ENCODE data around the gene CLDN6. TPM values are rescaled to one million over a fixed set of nuclear protein-coding genes. Genes with fewer than 3 reads are reported as not detected.
A peak's percentile ranks its signal among the peaks of the same experiment; 100 is the strongest.

Gene CLDN6
- total and polyA plus RNA-seq, 2 of the 13 experiments (the other 11 are each of a cell fraction or from before 2014, with no cell fraction given): 5.9 to 7.6 TPM

DNA sequence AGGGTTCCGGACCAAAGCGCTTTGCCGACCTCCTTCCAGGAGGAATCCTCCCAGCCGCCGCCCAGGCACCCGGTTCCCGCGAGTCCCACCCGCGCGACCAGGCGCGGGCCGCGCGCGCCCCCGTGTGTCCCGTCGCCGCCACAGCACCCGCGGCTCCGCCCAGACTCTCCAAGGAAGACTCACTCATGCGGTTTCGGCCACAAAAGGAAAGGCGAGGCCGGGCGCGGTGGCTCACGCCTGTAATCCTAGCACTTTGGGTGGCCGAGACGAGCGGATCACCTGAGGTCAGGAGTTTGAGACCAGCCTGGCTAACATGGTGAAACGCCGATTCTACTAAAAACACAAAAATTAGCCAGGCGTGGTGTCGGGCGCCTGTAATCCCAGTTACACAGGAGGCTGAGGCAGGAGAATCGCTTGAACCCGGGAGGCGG, 34.3 kb downstream of the CLDN6 start (continued):
- 0 out of 2 replicates have a peak, but pooled peaks have one; percentile 30 for TF ChIP-seq HDAC1 (CRISPR knock-in tag; IDR thresholded peaks at IDR 0.05)
- TF ChIP-seq, protein P1, sequence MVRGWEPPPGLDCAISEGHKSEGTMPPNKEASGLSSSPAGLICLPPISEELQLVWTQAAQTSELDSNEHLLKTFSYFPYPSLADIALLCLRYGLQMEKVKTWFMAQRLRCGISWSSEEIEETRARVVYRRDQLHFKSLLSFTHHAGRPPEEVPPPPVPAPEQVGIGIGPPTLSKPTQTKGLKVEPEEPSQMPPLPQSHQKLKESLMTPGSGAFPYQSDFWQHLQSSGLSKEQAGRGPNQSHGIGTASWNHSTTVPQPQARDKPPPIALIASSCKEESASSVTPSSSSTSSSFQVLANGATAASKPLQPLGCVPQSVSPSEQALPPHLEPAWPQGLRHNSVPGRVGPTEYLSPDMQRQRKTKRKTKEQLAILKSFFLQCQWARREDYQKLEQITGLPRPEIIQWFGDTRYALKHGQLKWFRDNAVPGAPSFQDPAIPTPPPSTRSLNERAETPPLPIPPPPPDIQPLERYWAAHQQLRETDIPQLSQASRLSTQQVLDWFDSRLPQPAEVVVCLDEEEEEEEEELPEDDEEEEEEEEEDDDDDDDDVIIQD (CRISPR knock-in tag; IDR thresholded peaks at IDR 0.05; ENCODE audit: low read depth): no peak
- no peak for TF ChIP-seq CBX5 (CRISPR knock-in tag; IDR thresholded peaks at IDR 0.05; ENCODE audit: borderline replicate concordance)
- TF ChIP-seq MAFG (CRISPR knock-in tag; IDR thresholded peaks at IDR 0.05): no peak
- TF ChIP-seq BRD4 (CRISPR knock-in tag; IDR thresholded peaks at IDR 0.05): no peak
- 0 out of 2 replicates have a peak, but pooled peaks have one; percentile 48 for TF ChIP-seq KLF6 (CRISPR knock-in tag; IDR thresholded peaks at IDR 0.05)
- no peak for TF ChIP-seq ZNF20 (CRISPR knock-in tag; IDR thresholded peaks at IDR 0.05)
- TF ChIP-seq, protein P2, sequence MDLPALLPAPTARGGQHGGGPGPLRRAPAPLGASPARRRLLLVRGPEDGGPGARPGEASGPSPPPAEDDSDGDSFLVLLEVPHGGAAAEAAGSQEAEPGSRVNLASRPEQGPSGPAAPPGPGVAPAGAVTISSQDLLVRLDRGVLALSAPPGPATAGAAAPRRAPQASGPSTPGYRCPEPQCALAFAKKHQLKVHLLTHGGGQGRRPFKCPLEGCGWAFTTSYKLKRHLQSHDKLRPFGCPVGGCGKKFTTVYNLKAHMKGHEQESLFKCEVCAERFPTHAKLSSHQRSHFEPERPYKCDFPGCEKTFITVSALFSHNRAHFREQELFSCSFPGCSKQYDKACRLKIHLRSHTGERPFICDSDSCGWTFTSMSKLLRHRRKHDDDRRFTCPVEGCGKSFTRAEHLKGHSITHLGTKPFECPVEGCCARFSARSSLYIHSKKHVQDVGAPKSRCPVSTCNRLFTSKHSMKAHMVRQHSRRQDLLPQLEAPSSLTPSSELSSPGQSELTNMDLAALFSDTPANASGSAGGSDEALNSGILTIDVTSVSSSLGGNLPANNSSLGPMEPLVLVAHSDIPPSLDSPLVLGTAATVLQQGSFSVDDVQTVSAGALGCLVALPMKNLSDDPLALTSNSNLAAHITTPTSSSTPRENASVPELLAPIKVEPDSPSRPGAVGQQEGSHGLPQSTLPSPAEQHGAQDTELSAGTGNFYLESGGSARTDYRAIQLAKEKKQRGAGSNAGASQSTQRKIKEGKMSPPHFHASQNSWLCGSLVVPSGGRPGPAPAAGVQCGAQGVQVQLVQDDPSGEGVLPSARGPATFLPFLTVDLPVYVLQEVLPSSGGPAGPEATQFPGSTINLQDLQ (CRISPR knock-in tag; IDR thresholded peaks at IDR 0.05): no peak
- no peak for TF ChIP-seq ZFP1 (CRISPR knock-in tag; IDR thresholded peaks at IDR 0.05)
- TF ChIP-seq ELF3 (CRISPR knock-in tag; IDR thresholded peaks at IDR 0.05): 0 out of 2 replicates have a peak, but pooled peaks have one; percentile 12
- TF ChIP-seq, protein P3, sequence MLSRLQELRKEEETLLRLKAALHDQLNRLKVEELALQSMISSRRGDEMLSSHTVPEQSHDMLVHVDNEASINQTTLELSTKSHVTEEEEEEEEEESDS (CRISPR knock-in tag; IDR thresholded peaks at IDR 0.05; ENCODE audit: borderline replicate concordance): no peak
- TF ChIP-seq ZNF383 (CRISPR knock-in tag; IDR thresholded peaks at IDR 0.05; ENCODE audit: borderline replicate concordance): no peak
- TF ChIP-seq RARG (CRISPR knock-in tag; IDR thresholded peaks at IDR 0.05; ENCODE audit: low read depth): no peak
- TF ChIP-seq, protein P4, sequence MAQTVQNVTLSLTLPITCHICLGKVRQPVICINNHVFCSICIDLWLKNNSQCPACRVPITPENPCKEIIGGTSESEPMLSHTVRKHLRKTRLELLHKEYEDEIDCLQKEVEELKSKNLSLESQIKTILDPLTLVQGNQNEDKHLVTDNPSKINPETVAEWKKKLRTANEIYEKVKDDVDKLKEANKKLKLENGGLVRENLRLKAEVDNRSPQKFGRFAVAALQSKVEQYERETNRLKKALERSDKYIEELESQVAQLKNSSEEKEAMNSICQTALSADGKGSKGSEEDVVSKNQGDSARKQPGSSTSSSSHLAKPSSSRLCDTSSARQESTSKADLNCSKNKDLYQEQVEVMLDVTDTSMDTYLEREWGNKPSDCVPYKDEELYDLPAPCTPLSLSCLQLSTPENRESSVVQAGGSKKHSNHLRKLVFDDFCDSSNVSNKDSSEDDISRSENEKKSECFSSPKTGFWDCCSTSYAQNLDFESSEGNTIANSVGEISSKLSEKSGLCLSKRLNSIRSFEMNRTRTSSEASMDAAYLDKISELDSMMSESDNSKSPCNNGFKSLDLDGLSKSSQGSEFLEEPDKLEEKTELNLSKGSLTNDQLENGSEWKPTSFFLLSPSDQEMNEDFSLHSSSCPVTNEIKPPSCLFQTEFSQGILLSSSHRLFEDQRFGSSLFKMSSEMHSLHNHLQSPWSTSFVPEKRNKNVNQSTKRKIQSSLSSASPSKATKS (CRISPR knock-in tag; IDR thresholded peaks at IDR 0.05): no peak
- TF ChIP-seq PPARG (CRISPR knock-in tag; conservative IDR thresholded peaks at IDR 0.05): no peak
- TF ChIP-seq ZNF619 (CRISPR knock-in tag; IDR thresholded peaks at IDR 0.05): no peak
- TF ChIP-seq STAT5B (CRISPR knock-in tag; IDR thresholded peaks at IDR 0.05): no peak
- TF ChIP-seq, protein P5, sequence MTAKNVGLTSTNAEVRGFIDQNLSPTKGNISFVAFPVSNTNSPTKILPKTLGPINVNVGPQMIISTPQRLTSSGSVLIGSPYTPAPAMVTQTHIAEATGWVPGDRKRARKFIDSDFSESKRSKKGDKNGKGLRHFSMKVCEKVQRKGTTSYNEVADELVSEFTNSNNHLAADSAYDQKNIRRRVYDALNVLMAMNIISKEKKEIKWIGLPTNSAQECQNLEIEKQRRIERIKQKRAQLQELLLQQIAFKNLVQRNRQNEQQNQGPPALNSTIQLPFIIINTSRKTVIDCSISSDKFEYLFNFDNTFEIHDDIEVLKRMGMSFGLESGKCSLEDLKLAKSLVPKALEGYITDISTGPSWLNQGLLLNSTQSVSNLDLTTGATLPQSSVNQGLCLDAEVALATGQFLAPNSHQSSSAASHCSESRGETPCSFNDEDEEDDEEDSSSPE (CRISPR knock-in tag; IDR thresholded peaks at IDR 0.05): peak; percentile 64; the same call in 1 of the 2 replicates
- TF ChIP-seq, protein P6, sequence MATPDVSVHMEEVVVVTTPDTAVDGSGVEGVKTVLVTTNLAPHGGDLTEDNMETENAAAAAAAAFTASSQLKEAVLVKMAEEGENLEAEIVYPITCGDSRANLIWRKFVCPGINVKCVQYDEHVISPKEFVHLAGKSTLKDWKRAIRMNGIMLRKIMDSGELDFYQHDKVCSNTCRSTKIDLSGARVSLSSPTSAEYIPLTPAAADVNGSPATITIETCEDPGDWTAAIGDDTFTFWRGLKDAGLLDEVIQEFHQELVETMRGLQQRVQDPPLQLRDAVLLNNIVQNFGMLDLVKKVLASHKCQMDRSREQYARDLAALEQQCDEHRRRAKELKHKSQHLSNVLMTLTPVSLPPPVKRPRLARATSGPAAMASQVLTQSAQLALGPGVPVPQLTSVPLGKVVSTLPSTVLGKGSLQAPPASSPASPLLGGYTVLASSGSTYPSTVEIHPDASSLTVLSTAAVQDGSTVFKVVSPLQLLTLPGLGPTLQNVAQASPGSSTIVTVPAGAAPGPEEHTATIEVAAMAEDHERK (CRISPR knock-in tag; IDR thresholded peaks at IDR 0.05; ENCODE audit: low read depth): no peak
- TF ChIP-seq MIXL1 (CRISPR knock-in tag; IDR thresholded peaks at IDR 0.05): no peak
- TF ChIP-seq KDM4B (CRISPR knock-in tag; IDR thresholded peaks at IDR 0.05): no peak
- TF ChIP-seq, protein P7, sequence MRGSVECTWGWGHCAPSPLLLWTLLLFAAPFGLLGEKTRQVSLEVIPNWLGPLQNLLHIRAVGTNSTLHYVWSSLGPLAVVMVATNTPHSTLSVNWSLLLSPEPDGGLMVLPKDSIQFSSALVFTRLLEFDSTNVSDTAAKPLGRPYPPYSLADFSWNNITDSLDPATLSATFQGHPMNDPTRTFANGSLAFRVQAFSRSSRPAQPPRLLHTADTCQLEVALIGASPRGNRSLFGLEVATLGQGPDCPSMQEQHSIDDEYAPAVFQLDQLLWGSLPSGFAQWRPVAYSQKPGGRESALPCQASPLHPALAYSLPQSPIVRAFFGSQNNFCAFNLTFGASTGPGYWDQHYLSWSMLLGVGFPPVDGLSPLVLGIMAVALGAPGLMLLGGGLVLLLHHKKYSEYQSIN (CRISPR knock-in tag; IDR thresholded peaks at IDR 0.05; ENCODE audit: borderline replicate concordance): no peak
